ENCODE measurements around the gene TENT5C. TPM values are rescaled to one million over a fixed set of nuclear protein-coding genes. Genes with fewer than 3 reads are reported as not detected.

Gene TENT5C
- total and polyA plus RNA-seq, 2 of the 8 experiments (the other 6 are each of a cell fraction or from before 2014, with no cell fraction given) = 0.38 to 0.99 TPM

DNA sequence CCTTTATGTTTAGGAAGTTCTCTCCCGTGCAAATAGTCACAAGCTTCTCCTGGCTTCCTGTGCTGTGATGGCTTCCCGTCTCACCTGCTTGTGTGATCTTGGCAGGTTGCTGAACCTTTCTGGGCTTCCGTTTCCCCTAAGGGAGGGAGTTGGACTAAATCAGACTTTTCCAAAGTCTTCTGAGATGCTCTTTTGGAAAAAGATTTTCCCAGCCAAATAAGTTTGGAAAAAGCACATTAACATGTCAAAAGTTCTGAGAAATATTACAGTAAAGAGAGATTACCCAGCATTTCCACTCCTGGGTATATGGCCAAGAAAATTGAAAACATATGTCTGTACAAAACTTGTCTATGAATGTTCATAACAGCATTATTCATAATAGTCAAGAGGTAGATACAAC, 36.0 kb upstream of the TENT5C start:
- Histone ChIP-seq H4K91ac (replicated peaks; ENCODE audit: insufficient read length, low read length) (no peak overlapping the region), H3K36me3 (ENCODE audit: control insufficient read depth in 2 of 4, insufficient read depth in 4 of 4, low read length in 3 of 4) (no peaks in the 10 kb centered on the region), H3K18ac (ENCODE audit: extremely low read depth, low read length) (no peak overlapping the region), H3K9me3 (ENCODE audit: insufficient read depth in 2 of 2, low read depth in 1 of 2, low read length in 1 of 2) (no peaks in the 10 kb centered on the region), H4K20me1 (replicated peaks in 1 of 2; ENCODE audit: control insufficient read depth in 1 of 2, insufficient read depth in 2 of 2, low read length in 2 of 2) (no peaks in the 10 kb centered on the region), H3K4ac (replicated peaks; ENCODE audit: insufficient read length, low read depth, low read length) (no peak overlapping the region), H3K23me2 (ENCODE audit: low read depth, low read length) (no peaks in the 10 kb centered on the region), H3K4me1 (replicated peaks in 1 of 4; ENCODE audit: control insufficient read depth in 3 of 4, insufficient read depth in 4 of 4, low read length in 3 of 4) (peaks cover 0 to 9% (median 1%) of the 10 kb centered on the region in 4 experiments; a peak in 2 of 7 replicates), H2AFZ (ENCODE audit: low read length) (no peak overlapping the region), H2BK5ac (ENCODE audit: low read depth, low read length) (no peak overlapping the region), H3K4me3 (ENCODE audit: extremely low read depth in 1 of 4, insufficient read depth in 2 of 4, low read depth in 3 of 4, low read length in 4 of 4) (no peak overlapping the region), H4K8ac (ENCODE audit: extremely low read depth, insufficient read depth, low read length) (no peak overlapping the region), H4K5ac (ENCODE audit: insufficient read length, low read depth, low read length) (no peak overlapping the region), H2AK5ac (ENCODE audit: low read depth, low read length) (no peak overlapping the region), H3K27me3 (replicated peaks in 1 of 4; ENCODE audit: control insufficient read depth in 3 of 4, extremely low read depth in 1 of 4, insufficient read depth in 3 of 4, low read length in 3 of 4) (no peaks in the 10 kb centered on the region; a peak in 2 of 7 replicates), H2BK15ac (ENCODE audit: low read length) (no peak overlapping the region), H3K9ac (replicated peaks in 1 of 4; ENCODE audit: extremely low read depth in 1 of 4, low read depth in 3 of 4, low read length in 3 of 4) (no peak overlapping the region), H2BK12ac (ENCODE audit: low read depth, low read length) (no peak overlapping the region), H2BK20ac (ENCODE audit: low read length) (no peak overlapping the region), H3K79me1 (ENCODE audit: low read depth, low read length) (no peaks in the 10 kb centered on the region), H3K23ac (ENCODE audit: insufficient read length) (no peak overlapping the region), H3K14ac (ENCODE audit: insufficient read length) (no peak overlapping the region), H3K79me2 (ENCODE audit: control insufficient read depth in 1 of 2, insufficient read depth in 2 of 2, low read length in 2 of 2) (no peaks in the 10 kb centered on the region), H3K27ac (ENCODE audit: low read depth, low read length) (no peak overlapping the region), H2BK120ac (replicated peaks; ENCODE audit: low read depth, low read length) (no peak overlapping the region), H3K56ac (replicated peaks; ENCODE audit: insufficient read length, low read depth, low read length) (no peak overlapping the region), H3K4me2 (ENCODE audit: insufficient read depth in 1 of 2, low read depth in 2 of 2, low read length in 2 of 2) (no peak overlapping the region)
- FAIRE-seq (no peak), DNase-seq (ENCODE audit: low read depth in 1 of 2, low spot score in 2 of 2) (no peak)
- ChIA-PET POLR2A (ENCODE audit: partially characterized antibody) (no interaction called here), CTCF (ENCODE audit: partially characterized antibody) (interaction anchor here (2.2 kb wide), 1 partner anchor 10 kb away, joined by 9 read pairs; no protein-coding TSS in a partner anchor)
- WGBS, 2 experiments (ENCODE audit: extremely low coverage in 1 of 2, insufficient coverage in 1 of 2, insufficient read length in 1 of 2, insufficient replicate concordance in 2 of 2, low coverage in 1 of 2, low lambda C conversion rate in 2 of 2, missing lambda C conversion rate in 1 of 2) = 91% methylated on average over 3 of the region's 3 CpGs; no CpG with 5 or more reads in 1 of the 2 experiments
- TF ChIP-seq HDAC6 (IDR thresholded peaks at IDR 0.05; ENCODE audit: low read depth, low read length) (no peak), YY1 (IDR thresholded peaks at IDR 0.05; ENCODE audit: low read depth, low read length) (no peak), KDM5A (IDR thresholded peaks at IDR 0.05; ENCODE audit: low read length) (no peak), MAFK (IDR thresholded peaks at IDR 0.05; ENCODE audit: low read depth, low read length) (no peak), RAD21 (IDR thresholded peaks at IDR 0.05 in 1 of 2, conservative IDR thresholded peaks at IDR 0.05 in 1 of 2; ENCODE audit: low read depth in 2 of 2, low read length in 2 of 2) (no peak), CREB1 (IDR thresholded peaks at IDR 0.05) (no peak)
- TF ChIP-seq, protein P1, sequence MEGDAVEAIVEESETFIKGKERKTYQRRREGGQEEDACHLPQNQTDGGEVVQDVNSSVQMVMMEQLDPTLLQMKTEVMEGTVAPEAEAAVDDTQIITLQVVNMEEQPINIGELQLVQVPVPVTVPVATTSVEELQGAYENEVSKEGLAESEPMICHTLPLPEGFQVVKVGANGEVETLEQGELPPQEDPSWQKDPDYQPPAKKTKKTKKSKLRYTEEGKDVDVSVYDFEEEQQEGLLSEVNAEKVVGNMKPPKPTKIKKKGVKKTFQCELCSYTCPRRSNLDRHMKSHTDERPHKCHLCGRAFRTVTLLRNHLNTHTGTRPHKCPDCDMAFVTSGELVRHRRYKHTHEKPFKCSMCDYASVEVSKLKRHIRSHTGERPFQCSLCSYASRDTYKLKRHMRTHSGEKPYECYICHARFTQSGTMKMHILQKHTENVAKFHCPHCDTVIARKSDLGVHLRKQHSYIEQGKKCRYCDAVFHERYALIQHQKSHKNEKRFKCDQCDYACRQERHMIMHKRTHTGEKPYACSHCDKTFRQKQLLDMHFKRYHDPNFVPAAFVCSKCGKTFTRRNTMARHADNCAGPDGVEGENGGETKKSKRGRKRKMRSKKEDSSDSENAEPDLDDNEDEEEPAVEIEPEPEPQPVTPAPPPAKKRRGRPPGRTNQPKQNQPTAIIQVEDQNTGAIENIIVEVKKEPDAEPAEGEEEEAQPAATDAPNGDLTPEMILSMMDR (IDR thresholded peaks at IDR 0.05; ENCODE audit: control extremely low read depth in 1 of 3, insufficient read depth in 1 of 3, low read depth in 1 of 3, low read length in 3 of 3) = no peak
